Dendritic cell treated with granulocyte-macrophage colony-stimulating factor and Interleukin-4, amounts not matched to agents 40 ng/mL and 50 ng/mL, for 4 days (primary cell): ENCODE measurements around the gene GSTM4.
A peak's percentile ranks its signal among the peaks of the same experiment; 100 is the strongest.
"Not testable (repeated sequence)": the region's sequence is repeated elsewhere in the genome, so short reads cannot be mapped to it uniquely, and the experiment has no call there.

ENCODE experiments used
- H3K27ac Mint-ChIP-seq: one replicate; pipeline ENCODE4 v1.8.0; 2022; ENCODE audit warnings: mild to moderate bottlenecking, mixed read lengths
- H3K27me3 Mint-ChIP-seq: one replicate; pipeline ENCODE4 v1.8.0; 2022; ENCODE audit warnings: mild to moderate bottlenecking, mixed read lengths
- H3K36me3 Mint-ChIP-seq: one replicate; pipeline ENCODE4 v1.8.0; 2022; ENCODE audit warnings: low read depth, mixed read lengths
- H3K4me1 Mint-ChIP-seq: one replicate; pipeline ENCODE4 v1.8.0; 2022; ENCODE audit warnings: low read depth, mixed read lengths
- H3K4me3 Mint-ChIP-seq: one replicate; pipeline ENCODE4 v1.8.0; 2022; ENCODE audit warnings: mild to moderate bottlenecking, moderate library complexity, mixed read lengths
- H3K9me3 Mint-ChIP-seq: one replicate; pipeline ENCODE4 v1.8.0; 2022; ENCODE audit warnings: mixed read lengths
- intact Hi-C: fragments of 100-400 bp; cut with micrococcal nuclease; formaldehyde crosslinking; loops from one replicate; pipeline ENCODE4 v1.15.0; 2022

GSTM4 gene

GRCh38 chr1:109677459-109677858 is 21.6 kb downstream of the GSTM4 start:
- no peak overlapping the region for H3K27ac Mint-ChIP-seq
- intact Hi-C loops, result no loop called here
- H3K27me3 Mint-ChIP-seq, result no peaks in the 10 kb centered on the region
- H3K9me3 Mint-ChIP-seq, result no peaks in the 10 kb centered on the region
- no peak overlapping the region for H3K4me3 Mint-ChIP-seq
- H3K36me3 Mint-ChIP-seq, result no peaks in the 10 kb centered on the region
- no peaks in the 10 kb centered on the region for H3K4me1 Mint-ChIP-seq

DNA sequence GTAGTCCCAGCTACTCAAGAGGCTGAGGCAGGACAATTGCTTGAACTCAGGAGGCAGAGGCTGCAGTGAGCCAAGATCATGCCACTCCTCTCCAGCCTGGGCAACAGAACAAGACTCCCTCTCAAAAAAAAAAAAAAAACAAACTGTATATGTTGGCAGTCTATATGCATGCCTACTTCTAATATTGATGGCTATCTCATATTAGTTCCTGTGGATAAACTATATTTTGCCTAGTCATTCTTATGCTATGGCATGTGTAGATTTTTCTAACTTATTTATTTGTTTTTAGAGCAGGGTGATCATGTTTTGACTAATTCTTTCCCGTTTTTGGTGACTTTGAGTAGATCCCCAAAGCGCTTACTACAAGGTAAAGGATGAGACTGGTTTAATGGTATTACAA is 22.7 kb downstream of the GSTM4 start:
- H3K9me3 Mint-ChIP-seq, H3K27ac Mint-ChIP-seq, intact Hi-C loops, H3K4me3 Mint-ChIP-seq, H3K36me3 Mint-ChIP-seq, H3K4me1 Mint-ChIP-seq, H3K27me3 Mint-ChIP-seq: not testable (repeated sequence)

- H3K4me3 Mint-ChIP-seq, intact Hi-C loops, H3K9me3 Mint-ChIP-seq, H3K27me3 Mint-ChIP-seq, H3K4me1 Mint-ChIP-seq, H3K27ac Mint-ChIP-seq: not testable (repeated sequence)
- peaks cover 10% of the 10 kb centered on the region for H3K36me3 Mint-ChIP-seq
Observed at GRCh38 chr1:109684777-109685176, 28.9 kb downstream of the GSTM4 start.

GRCh38 chr1:109685399-109685798 is 29.5 kb downstream of the GSTM4 start:
- Mint-ChIP-seq H3K4me1 (peaks cover 11% of the 10 kb centered on the region), H3K36me3 (peaks cover 16% of the 10 kb centered on the region)
- intact Hi-C loops, H3K27ac Mint-ChIP-seq, H3K27me3 Mint-ChIP-seq, H3K9me3 Mint-ChIP-seq, H3K4me3 Mint-ChIP-seq: not testable (repeated sequence)

DNA sequence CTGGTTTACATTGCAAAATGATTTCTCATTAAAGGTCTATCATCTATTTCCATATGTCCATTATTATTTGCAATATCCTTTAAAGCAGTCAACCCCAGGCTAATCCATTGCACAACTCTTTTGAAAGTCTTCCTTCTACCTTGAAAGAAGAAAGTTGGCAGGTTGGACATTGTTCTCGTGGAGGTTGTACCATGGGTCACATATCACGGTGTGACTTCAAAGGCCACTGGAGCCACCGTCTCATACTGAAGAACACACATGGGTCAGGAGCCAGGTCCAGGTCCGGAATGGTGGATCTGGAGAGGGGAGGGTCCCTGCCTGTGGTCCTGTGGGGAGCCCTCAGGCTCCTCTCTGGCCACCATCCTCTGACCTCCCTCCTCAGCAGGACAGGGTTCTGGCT is 30.0 kb downstream of the GSTM4 start:
- Mint-ChIP-seq H3K36me3 (peaks cover 20% of the 10 kb centered on the region), H3K4me1 (peaks cover 11% of the 10 kb centered on the region)
- H3K9me3 Mint-ChIP-seq, H3K4me3 Mint-ChIP-seq, H3K27ac Mint-ChIP-seq, H3K27me3 Mint-ChIP-seq, intact Hi-C loops: not testable (repeated sequence)

DNA sequence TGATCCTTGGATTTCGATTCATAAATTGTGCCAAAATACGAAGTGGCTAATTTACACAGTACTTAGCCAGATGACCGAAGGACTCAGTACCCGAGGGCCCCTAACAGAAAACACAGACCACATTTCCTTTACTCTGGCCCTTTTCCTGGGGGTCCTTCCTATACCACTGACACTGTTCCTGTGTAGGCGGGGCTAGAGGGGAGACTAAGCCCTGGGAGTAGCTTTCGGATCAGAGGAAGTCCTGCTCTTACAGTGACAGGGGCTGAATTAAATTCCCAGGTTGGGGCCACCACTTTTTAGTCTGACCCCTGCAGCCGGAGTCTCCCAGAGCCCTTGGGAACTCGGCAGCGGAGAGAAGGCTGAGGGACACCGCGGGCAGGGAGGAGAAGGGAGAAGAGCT is 31.2 kb downstream of the GSTM4 start:
- peaks cover 16% of the 10 kb centered on the region for H3K4me1 Mint-ChIP-seq
- intact Hi-C loops, H3K27me3 Mint-ChIP-seq, H3K9me3 Mint-ChIP-seq: not testable (repeated sequence)
- peak overlapping the region; percentile 87 for H3K27ac Mint-ChIP-seq
- peaks cover 20% of the 10 kb centered on the region for H3K36me3 Mint-ChIP-seq
- H3K4me3 Mint-ChIP-seq, result peak overlapping the region; percentile 78

- Mint-ChIP-seq H3K9me3 (no peaks in the 10 kb centered on the region), H3K27me3 (peaks cover 3% of the 10 kb centered on the region), H3K4me1 (peaks cover 16% of the 10 kb centered on the region), H3K36me3 (peaks cover 20% of the 10 kb centered on the region), H3K27ac (peak within 1 kb of the TSS; percentile 87), H3K4me3 (peak within 1 kb of the TSS; percentile 78)
- intact Hi-C loops, result no loop called here
Observed at GRCh38 chr1:109687641-109688499, 32.0 kb downstream of the GSTM4 start, which contains the start of gene GSTM1. Gene GSTM1, plus strand, starts transcription at chr1:109687817. Its CDS starts 57 bp downstream, at chr1:109687874.

DNA sequence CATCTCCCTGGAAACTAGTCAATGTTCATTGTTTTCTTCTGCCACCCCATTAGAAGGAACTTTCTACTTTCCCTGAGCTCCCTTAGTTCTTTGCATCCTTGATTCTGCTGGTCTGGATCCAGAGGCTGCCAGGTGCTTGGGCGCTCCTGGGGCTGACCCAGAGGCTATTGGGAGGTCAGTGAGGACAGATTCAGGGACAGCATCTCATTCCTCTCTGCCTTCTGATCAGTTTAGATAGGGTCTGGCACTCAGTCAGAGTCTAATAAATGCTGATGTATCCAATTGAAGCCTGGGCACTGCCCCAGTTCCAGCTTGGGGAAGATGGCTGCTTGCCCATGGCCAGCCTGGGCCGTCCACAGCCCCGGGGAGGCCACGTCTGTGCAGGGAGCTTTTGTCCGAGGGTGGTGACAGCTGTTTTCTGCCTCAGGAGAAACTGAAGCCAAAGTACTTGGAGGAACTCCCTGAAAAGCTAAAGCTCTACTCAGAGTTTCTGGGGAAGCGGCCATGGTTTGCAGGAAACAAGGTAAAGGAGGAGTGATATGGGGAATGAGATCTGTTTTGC is 34.0 kb downstream of the GSTM4 start:
- intact Hi-C loops, result no loop called here
- no peak overlapping the region for H3K4me3 Mint-ChIP-seq
- H3K4me1 Mint-ChIP-seq, result peaks cover 16% of the 10 kb centered on the region
- no peaks in the 10 kb centered on the region for H3K9me3 Mint-ChIP-seq
- H3K27ac Mint-ChIP-seq, result no peak overlapping the region
- H3K36me3 Mint-ChIP-seq, result peaks cover 20% of the 10 kb centered on the region
- H3K27me3 Mint-ChIP-seq, result peaks cover 3% of the 10 kb centered on the region

- intact Hi-C loops, result no loop called here
- H3K27me3 Mint-ChIP-seq, result peaks cover 3% of the 10 kb centered on the region
- H3K4me3 Mint-ChIP-seq, result no peak overlapping the region
- H3K27ac Mint-ChIP-seq, result no peak overlapping the region
- no peaks in the 10 kb centered on the region for H3K9me3 Mint-ChIP-seq
- peaks cover 16% of the 10 kb centered on the region for H3K4me1 Mint-ChIP-seq
- H3K36me3 Mint-ChIP-seq, result peaks cover 20% of the 10 kb centered on the region
Observed at GRCh38 chr1:109691759-109692158, 35.9 kb downstream of the GSTM4 start.

GRCh38 chr1:109694400-109694799 is 38.5 kb downstream of the GSTM4 start:
- H3K9me3 Mint-ChIP-seq, H3K27me3 Mint-ChIP-seq, H3K4me3 Mint-ChIP-seq, intact Hi-C loops, H3K27ac Mint-ChIP-seq: not testable (repeated sequence)
- Mint-ChIP-seq H3K36me3 (peaks cover 19% of the 10 kb centered on the region), H3K4me1 (peaks cover 10% of the 10 kb centered on the region)

DNA sequence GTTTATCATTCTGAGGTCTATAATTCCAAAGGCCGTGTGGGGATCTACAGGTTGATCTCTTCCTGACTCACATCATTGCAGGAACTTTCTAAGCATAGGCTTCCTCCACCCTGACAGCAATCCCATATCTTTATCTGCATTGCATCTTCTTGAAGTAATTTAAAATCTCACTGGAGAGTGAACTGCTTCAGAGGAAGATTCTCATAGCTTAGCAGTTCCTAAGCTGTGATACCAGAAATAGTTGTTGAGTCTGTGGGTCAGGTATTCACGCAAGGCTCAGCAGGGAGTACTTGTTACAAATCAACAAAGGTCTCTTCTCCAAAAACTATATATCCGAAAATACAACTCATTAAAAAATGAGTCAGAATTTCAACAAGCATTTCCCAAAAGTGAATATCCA is 39.2 kb downstream of the GSTM4 start:
- intact Hi-C loops, H3K27me3 Mint-ChIP-seq, H3K4me3 Mint-ChIP-seq, H3K9me3 Mint-ChIP-seq, H3K27ac Mint-ChIP-seq, H3K4me1 Mint-ChIP-seq: not testable (repeated sequence)
- H3K36me3 Mint-ChIP-seq, result peaks cover 12% of the 10 kb centered on the region

- intact Hi-C loops, result no loop called here
- Mint-ChIP-seq H3K4me1 (no peaks in the 10 kb centered on the region), H3K27ac (no peak overlapping the region), H3K36me3 (peaks cover 6% of the 10 kb centered on the region), H3K27me3 (no peaks in the 10 kb centered on the region), H3K9me3 (peaks cover 3% of the 10 kb centered on the region), H3K4me3 (no peak overlapping the region)
Observed at GRCh38 chr1:109697066-109697465, 41.2 kb downstream of the GSTM4 start.

DNA sequence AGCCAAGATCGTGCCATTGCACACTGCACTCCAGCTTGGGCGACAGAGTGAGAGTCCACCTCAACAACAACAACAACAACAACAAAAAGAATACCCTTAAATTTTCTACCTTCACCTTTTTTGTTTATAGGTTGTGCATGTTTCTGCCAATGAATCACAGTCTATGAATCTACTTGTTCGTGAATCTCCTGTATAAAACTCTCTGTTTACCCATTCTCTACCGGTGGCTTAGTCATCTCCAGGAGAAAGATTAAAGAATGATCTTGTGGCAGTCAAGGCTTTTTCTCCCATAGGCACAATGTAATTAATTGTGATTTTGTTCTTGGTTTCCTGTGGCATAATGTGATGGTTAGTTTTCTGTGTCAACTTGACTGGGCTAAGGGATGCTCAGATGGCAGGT is 42.0 kb downstream of the GSTM4 start:
- not testable (repeated sequence) for H3K27me3 Mint-ChIP-seq, H3K4me3 Mint-ChIP-seq

GRCh38 chr1:109702940-109703339 is 47.0 kb downstream of the GSTM4 start:
- H3K27ac Mint-ChIP-seq, H3K4me3 Mint-ChIP-seq, H3K27me3 Mint-ChIP-seq, H3K4me1 Mint-ChIP-seq, intact Hi-C loops: not testable (repeated sequence)
- Mint-ChIP-seq H3K36me3 (peaks cover 12% of the 10 kb centered on the region), H3K9me3 (peaks cover 44% of the 10 kb centered on the region)

More for the DNA sequence above, 42.0 kb downstream of the GSTM4 start:
- H3K27ac Mint-ChIP-seq, H3K4me1 Mint-ChIP-seq, H3K36me3 Mint-ChIP-seq, intact Hi-C loops: not testable (repeated sequence)
- peaks cover 10% of the 10 kb centered on the region for H3K9me3 Mint-ChIP-seq

DNA sequence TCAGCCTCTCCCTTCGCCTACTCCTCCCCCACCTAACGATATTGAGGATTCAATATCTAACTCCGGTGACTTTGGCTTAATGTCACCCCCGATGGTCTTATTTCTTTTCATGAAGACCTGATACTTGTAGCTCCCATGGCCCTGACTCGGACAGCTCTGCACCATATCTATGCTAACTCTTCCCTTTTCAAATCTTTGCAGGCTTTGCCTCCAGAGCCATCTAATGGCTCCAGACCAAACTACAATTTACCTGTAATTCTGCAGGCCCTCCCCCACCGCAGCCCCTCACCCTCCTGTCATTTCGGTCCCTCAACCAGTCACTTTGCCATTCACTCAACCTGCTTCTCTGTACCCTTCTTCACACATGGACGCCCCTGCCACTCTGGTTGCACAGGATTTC is 48.3 kb downstream of the GSTM4 start:
- no peak overlapping the region for H3K4me3 Mint-ChIP-seq
- intact Hi-C loops, result no loop called here
- no peaks in the 10 kb centered on the region for H3K27me3 Mint-ChIP-seq
- peaks cover 57% of the 10 kb centered on the region for H3K9me3 Mint-ChIP-seq
- H3K36me3 Mint-ChIP-seq, result peaks cover 13% of the 10 kb centered on the region
- no peak overlapping the region for H3K27ac Mint-ChIP-seq
- peaks cover 5% of the 10 kb centered on the region for H3K4me1 Mint-ChIP-seq
